Inflammatory macrophage treated with lipopolysaccharide for 4 hours (primary cell): ENCODE measurements around the gene GSTO2.

Source experiments
- DNase-seq: peaks from one replicate; pipeline ENCODE4 v3.0.0-alpha.2; 2020

Gene GSTO2

DNA sequence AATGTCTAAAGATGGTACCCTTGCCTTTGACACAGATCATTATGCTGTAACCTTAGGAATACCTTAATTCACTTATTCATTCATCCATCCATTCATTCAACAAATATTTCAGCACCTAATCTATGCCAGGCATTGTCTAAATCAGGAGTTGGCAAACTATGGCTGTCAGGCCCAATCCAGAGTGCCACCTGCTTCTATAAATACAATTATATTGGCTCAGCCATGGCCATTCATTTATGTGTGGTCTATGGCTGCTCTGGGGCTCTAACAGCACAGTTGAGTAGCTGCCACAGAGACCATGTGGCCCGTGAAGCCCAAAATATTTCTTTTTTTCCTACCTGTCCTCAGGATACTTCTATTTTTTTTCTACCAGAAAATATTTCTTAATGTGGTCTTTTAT, 75.2 kb downstream of the GSTO2 start:
- DNase-seq, result no peak

DNA sequence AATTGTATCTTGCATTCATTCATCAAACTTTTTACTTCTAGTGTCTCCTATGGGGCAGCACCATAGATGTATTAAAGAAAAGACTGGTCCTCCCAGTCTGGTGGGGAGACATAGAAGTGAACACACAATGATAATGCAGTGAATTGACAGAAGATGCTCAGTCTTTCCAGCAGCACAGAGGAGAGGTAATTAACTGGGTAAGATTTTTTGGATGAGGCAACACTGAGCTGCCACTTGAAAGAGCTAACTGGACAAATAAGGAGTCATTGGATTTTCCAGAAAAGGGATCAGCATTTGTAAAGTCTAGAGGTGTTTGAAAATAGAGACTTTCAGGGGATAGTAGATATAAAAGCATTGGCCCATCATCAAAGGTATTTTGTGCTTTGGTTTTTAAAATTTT, 76.5 kb downstream of the GSTO2 start:
- DNase-seq, result no peak

DNA sequence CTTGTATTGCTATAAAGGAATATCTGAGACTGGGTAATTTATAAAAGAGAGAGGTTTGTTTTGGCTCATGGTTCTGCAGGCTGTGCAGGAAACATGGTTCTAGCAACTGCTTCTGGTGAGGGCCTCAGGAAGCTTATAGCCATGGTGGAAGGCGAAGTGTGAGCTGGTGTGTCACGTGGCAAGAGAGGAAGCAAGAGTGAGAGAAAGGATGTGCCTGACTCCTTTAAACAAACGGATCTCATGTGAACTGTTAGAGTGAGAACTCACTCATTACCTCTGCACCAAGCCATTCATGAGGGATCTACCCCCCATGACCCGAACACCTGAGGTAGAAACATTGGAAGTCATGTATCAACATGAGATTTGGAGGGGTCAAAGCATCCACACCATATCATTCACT, 77.0 kb downstream of the GSTO2 start:
- no peak for DNase-seq

DNA sequence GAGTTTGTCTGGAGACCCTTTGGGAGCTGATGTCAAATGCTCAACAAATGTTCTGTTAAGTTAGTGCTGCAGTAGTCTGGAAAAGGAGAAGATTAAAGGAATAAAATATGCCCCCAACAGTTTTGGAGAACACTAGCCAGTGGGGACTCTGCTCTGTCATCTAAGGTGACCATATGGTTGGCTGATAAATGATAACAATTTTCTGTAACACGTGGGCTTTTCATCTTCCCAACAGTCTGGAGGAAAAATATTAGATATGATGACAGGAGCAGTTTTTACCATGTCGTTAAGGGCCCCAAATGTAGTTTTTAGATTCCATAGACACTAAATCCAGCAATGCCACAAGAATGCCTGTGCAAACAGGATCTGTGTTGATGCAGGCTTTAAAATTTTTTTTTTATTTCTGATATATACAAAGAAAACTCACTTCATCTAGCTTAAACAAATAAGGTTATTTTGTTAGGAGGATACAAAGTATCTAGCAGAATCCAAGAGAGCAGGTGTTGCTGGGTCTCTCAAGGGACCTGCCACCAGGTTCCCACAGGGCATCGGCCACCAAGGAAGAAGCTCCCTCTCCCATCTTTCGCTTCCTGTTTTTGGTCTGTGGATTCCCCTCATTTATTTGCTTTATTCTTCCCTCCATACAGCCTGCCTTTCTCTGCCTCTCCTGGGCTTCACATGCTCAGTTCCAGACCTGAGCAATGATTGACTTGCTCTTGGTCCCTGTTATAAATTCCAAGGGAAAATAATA, 78.5 kb downstream of the GSTO2 start:
- DNase-seq, result no peak

DNA sequence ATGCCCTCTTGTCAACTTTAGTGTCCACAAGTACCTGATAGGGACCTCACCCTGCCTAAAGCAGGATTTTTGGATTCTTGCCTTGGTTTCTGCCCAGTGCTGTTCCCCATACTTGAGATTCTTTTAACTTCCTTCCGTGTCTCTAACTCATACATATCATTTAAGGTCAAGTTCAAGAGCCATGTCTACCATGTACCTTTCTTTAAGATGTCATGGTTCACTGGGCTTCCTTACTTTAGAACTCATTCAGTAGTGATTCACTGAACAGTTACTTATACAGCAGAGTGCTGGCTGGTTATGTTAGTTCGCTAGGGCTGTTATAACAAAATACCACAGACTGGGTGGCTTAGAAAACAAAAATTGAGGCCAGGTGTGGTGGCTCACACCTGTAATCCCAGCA, 79.6 kb downstream of the GSTO2 start:
- DNase-seq, result no peak

DNA sequence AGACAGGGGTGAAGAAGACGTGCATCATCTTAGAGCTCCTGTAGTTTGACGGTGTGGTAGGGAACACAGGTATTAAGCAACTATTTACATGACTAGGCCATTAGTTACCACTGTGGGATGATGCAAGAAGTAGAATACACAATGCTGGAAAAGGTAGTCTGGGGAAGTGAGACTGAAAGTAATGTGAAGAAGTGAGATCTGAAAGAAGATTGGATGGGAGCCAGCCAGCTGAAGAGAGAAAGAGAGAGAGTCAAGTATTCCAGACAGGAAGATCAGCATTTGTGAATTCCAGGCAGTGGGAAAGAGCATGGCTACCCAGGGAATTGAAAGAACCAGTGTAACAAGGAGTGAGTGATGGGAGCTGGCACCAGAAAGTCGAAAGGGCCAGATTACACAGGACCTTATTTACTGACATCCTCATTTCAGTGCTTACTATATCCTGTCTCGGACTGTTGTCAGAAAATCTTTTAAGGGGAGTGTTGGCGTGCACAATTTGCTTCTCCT, 80.7 kb downstream of the GSTO2 start:
- DNase-seq, result peak; percentile 96

DNA sequence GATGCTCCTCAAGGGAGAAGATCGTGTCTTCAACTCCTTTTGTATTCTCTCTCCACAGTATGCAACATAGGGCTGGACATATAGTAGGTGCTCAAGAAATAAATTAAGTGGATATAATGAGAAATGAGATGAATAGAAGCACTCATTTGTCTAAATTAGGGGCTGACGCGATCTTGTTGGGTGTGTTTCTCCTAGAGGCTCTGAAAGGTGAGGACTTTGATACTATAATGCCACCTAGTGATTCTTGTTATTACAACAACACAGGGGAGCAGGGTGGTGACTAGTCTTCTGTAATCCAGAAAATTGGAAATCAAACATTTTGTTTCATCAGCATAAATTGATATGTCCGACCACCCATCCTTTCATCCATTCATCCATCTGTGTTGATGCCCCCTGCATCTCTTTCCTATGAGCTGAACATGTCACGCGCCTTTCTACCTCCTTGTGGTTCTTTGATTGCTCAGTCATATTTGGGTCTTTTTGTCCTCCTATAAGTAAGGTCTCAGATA, 81.2 kb downstream of the GSTO2 start:
- peak; percentile 76 for DNase-seq

DNA sequence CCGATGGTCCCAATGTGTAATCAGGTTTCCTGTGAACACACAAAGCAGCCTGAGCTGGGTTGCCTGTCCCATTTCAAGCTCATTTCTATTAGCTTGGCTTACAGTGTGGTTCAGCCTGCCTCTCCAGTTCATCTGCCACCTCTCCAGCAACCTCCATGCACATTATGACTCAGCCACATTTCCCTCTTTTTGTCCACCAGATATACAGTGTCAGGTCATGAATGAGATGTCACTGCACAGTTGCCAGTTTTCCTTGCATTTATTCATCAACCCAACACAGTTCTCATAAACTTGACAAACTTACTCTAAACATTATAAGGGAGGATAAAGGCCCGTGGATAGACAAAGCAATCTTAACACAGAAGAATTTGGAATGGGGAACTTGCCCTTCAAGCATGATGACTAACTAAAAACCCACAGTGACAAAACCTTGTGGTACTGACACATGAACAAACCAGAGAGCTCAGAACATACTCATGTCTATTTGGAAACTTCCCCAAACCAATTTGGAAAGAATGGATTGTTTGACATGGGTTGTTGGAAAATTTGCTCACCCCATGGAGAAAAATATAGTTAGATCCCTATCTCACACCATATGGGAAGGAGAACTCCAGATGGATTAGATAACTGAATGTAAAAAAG, 82.2 kb downstream of the GSTO2 start:
- peak; percentile 98 for DNase-seq

DNA sequence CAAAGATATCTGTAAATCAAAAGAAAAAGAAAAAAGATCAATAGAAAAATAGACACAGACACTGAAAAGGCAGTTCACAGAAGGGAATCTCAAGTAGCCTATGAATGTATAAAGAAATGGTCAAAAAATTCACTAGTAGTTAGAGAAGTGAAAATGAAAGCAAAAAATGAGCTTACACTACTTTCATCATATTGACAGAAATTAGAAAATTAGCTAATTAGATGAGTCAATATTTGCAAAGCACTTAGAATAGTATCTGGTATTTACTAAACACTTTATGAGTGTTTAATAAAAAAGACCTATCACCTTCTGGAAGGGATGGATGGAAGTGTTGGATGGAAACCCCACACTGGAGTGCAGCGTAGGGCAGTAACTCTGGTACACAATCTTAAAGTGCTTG, 82.9 kb downstream of the GSTO2 start:
- peak; percentile 91 for DNase-seq

DNA sequence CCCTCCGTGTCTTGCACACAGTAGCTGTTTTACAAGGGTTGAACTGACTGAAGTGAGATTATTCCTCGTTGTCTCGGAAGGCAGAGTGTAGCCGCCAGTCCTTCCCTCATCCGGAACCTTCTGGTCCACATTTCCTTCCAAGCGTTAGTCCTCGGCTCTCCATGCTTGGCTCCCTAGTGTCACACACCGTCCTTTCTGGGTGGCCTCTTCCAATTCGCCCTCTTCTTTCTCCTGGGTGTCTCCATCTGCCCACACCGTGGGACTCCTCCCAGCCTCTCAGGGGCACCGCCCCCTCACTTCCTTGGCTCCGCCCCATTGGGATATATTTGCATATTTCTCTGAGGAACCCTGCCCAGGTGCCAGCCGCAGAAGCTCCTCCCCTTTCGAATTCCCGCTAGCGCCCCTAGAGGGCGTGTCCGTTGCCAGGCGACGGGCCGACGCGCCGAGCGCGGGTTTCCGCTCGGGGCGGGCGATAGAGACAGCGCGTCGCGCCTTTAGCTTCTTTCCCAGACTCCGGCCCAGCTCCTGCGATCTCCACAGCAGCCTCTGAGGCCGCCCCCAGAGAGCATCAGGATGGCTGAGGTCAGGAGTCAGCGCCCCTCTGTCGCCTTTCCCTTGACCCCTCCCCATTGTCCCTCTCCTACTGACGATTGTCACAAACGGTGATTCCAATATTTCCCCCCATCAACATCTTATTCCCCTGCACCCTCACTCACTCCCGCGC, 84.5 kb downstream of the GSTO2 start, which contains the start of gene CFAP58:
Gene CFAP58, plus strand, starts transcription at position 509 of the 724 bp plus-strand sequence. Its CDS starts 65 bp downstream, at position 574.
- peak; percentile 99 for DNase-seq
